NCI-H146 treated with DMSO at 0.1 percent for 48 hours (cell line): ENCODE measurements around the gene RPAP3.

Source experiments
- DNase-seq: peaks from one replicate; lab custom pipeline; 2025; ENCODE audit not compliant: unreplicated experiment; lab: John Stamatoyannopoulos, UW

Gene RPAP3

GRCh38 chr12:47705566-47706425 is at the start of gene RPAP3:
Gene RPAP3 (minus strand): TSS chr12:47706030. CDS start chr12:47702840, 3,190 bp downstream.
- DNase-seq: peak; percentile 86

GRCh38 chr12:47754881-47755280 is 49.1 kb upstream of the RPAP3 start:
- no peak for DNase-seq

DNA sequence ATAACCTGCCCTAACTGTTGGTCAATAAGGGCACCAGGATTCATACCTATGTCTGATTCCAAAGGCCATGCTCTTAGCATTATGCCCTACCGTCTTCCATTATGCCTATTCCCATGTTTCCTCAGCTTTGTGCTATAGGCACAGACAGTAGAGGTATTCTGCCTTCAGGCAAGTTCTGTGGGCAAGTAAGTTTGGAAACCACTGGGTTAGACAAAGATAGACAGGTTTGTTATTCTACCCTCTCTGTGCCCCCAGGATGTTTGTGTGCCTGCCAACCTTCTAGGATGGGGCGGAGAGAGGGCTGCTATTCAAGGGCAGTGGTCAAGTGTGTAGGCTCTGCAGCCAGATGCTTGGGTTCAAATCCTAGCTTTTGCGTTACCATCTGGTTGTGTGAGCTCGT is 48.3 kb upstream of the RPAP3 start:
- no peak for DNase-seq

- DNase-seq: no peak
Observed at GRCh38 chr12:47753021-47754001, 47.5 kb upstream of the RPAP3 start.

GRCh38 chr12:47752552-47752951 is 46.7 kb upstream of the RPAP3 start:
- no peak for DNase-seq

DNA sequence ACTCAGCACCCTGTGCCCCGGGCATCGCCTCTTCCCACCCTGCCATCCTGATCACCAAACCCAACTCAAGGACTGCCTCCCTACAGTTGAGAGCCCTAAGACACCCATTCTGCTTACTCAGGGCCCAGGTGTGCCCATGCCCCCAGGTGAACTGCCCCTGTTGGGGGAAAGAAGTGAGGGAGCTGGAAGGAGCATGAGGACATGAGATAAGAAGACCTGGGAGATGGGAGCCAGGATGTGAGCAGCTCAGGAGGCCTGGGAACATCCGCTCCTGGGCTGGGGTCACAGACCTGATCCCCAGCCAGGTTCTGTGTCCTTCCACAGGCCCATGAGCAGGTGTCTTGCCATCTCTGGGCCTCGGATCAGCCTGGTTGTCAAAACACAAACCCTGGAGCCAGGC is 46.3 kb upstream of the RPAP3 start:
- no peak for DNase-seq

- no peak for DNase-seq
Observed at GRCh38 chr12:47751561-47751960, 45.7 kb upstream of the RPAP3 start.

GRCh38 chr12:47750916-47751470 is 45.2 kb upstream of the RPAP3 start:
- no peak for DNase-seq

DNA sequence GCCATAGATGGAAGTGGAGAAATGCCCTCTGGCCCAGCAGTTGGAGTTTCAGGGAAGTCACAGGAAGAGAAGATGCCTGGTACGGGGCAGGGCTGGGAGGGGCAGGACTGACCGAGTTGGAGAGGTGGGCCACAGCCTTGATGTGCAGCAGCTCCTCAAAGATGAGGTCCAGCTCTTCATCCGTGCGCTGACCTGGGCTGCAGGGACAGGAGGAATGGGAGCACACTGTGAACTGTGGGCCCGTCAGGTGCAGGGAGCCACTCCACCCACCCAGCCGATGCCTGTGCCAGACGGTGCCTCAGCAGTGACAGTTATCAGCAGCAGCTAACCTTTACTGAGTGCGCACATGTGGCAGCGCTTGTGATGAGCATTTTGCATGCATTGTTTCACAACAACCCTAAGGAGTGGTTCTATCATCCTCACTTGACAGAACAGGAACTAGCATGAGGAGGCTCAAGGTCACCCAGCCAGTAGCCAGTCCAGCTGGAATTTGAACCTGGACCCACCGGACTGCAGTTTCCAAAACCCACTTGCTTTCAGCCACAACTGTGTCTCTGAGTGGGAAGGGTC is 44.5 kb upstream of the RPAP3 start:
- DNase-seq: no peak

GRCh38 chr12:47748899-47749298 is 43.1 kb upstream of the RPAP3 start:
- DNase-seq: no peak

DNA sequence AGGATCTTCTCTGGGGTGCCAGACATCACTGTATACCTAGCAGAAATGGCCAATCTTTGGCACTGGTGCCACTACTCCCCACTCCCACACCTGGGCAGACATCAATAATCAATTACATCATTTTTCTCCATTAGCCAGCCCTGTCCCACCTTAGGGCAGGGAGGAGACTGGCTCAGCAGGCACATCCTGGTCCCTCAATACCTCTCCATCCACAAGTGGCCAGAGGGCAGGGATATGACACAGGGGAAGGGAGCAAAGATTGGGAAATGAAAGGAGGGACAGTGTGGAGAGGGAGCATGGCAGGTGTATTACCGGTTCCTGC is 42.6 kb upstream of the RPAP3 start:
- DNase-seq: no peak

GRCh38 chr12:47747596-47748506 is 42.0 kb upstream of the RPAP3 start:
- no peak for DNase-seq

DNA sequence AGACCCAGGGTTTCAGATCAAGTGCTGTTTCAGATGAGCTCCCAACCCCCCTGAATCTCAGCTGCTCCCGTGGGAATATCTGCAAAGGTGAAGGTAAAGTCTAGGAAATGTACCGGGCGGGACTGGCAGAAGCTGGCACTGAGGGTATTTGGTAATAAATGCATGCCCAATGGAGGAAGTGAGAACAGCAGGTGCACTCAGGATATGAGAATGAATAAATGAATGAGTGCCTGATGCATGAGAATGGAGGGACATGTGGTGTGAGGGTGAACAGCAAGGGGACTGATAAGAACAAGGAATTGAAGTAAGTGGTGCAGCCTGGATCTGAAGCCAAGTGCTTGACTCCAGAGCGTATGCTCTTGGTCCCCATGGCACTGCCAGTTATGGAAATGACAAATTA is 41.3 kb upstream of the RPAP3 start:
- DNase-seq: no peak

GRCh38 chr12:47746523-47746922 is 40.7 kb upstream of the RPAP3 start:
- no peak for DNase-seq

GRCh38 chr12:47746073-47746472 is 40.2 kb upstream of the RPAP3 start:
- DNase-seq: no peak

- DNase-seq: no peak
Observed at GRCh38 chr12:47745485-47746041, 39.7 kb upstream of the RPAP3 start.

GRCh38 chr12:47744778-47745436 is 39.1 kb upstream of the RPAP3 start:
- DNase-seq: no peak

GRCh38 chr12:47744005-47744651 is 38.3 kb upstream of the RPAP3 start:
- peak; percentile 85 for DNase-seq

DNA sequence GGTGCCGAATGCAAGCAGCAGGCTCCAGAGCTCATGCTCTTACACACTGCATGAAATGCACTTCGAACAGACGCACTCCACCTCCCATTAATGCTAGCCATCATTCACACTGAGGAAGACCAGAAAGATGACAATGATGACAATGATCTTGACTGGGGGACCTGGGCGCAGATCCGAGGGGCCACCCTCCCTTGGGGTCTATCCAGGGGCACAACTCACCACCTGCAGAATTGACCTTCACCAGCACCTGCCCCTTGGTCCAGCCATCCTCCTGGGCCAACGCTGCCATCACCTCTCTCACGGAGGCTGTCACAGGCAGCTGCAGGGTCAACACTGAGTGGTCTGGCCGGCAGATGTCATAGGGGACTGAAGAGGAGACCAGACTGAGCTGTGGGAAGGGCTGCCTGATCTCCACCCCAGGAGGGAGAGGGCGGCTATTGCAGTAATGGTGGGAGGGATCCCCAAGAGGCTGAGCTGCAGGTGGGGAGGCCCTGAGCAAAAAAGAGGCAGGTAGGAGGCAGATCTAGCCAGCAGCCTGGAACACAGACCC is 37.6 kb upstream of the RPAP3 start:
- DNase-seq: no peak
